GM12874 (cell line): ENCODE measurements around the gene LRRC10B.

Experiments used
- TF ChIP-seq, protein P1 (sequence below): IDR thresholded peaks from 2 replicates; pipeline ENCODE4 v1.5.1; 2011; ENCODE audit warnings: low read depth, mild to moderate bottlenecking, control low read depth, low read length, moderate library complexity; ENCODE audit not compliant: insufficient read depth

The LRRC10B gene

GRCh38 chr11:61481806-61482205, 26.7 kb upstream of the LRRC10B start:
- TF ChIP-seq, protein P1, sequence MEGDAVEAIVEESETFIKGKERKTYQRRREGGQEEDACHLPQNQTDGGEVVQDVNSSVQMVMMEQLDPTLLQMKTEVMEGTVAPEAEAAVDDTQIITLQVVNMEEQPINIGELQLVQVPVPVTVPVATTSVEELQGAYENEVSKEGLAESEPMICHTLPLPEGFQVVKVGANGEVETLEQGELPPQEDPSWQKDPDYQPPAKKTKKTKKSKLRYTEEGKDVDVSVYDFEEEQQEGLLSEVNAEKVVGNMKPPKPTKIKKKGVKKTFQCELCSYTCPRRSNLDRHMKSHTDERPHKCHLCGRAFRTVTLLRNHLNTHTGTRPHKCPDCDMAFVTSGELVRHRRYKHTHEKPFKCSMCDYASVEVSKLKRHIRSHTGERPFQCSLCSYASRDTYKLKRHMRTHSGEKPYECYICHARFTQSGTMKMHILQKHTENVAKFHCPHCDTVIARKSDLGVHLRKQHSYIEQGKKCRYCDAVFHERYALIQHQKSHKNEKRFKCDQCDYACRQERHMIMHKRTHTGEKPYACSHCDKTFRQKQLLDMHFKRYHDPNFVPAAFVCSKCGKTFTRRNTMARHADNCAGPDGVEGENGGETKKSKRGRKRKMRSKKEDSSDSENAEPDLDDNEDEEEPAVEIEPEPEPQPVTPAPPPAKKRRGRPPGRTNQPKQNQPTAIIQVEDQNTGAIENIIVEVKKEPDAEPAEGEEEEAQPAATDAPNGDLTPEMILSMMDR = no peak

DNA sequence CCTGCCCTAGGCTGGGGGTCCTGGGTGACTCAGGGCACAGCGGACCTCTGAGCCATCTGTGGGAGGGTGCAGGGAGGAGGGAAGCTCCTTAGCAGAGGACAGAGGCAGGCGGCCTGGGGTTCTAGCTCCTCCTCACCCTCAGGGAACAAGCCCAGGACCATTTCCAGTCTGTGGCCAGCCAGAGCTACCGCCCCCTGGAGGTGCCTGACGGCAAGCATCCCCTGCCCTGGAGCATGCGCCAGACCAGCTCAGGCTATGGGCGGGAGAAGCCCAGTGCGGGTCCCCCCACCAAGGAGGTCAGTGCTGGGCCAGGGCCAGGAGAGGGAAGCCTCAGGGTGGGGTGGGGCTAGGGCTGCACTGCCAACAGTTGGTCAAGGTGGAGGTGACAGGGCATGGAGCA, 26.0 kb upstream of the LRRC10B start:
- TF ChIP-seq, protein P1 = peak; percentile 80

- TF ChIP-seq, protein P1 = no peak
These were observed 24.0 kb upstream of the LRRC10B start for GRCh38 chr11:61484541-61484940.

DNA sequence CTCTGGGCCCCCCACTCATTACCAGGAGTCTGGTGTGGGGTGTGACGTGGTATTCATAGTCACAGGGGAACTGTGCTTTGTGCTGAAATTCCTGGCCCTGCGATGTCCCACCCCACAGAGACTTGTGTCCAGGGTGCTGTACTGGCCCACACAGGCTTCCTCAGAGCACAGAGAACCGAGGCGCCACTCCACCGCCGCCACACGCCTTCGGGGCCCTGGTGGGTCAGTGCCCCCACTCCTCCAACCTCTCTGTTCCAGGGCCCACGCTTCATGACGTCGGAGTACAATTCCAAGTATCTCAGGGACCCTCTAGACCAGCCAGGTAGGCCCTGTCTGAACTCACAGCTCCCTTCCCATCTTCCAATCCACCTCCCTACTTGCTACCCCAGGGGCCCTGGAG, 23.5 kb upstream of the LRRC10B start:
- TF ChIP-seq, protein P1 = no peak

DNA sequence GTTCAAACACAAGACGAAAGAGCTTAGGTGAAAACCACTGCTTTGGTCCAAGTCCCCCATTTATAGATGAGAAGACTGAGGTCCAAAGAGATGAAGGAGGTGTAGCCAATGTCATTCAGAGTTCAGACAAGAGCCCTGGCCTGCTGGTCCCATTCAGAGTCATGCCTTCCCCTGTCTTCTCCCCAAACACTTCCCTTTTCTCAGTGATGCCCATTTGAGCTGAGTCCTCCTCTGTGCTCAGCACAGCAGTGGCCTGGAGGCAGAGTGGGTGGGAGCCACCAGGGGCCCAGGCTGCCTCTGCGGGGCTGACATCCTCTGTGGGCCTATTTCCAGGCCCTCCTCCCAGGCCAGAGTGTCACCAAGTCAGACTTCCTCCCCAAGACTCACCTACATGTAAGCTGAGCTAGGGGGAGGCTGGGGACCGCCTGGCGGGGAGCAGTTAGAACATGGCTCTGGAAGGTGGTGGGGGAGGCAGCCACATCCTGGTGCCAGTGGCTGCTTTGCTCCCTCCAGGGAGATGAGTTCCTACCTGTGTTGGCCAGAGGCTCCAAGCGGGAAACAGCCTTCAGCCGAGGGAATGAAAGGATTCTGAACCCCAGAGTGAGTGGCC, 22.4 kb upstream of the LRRC10B start:
- TF ChIP-seq, protein P1 = no peak

GRCh38 chr11:61486779-61487178, 21.8 kb upstream of the LRRC10B start:
- TF ChIP-seq, protein P1 = no peak

DNA sequence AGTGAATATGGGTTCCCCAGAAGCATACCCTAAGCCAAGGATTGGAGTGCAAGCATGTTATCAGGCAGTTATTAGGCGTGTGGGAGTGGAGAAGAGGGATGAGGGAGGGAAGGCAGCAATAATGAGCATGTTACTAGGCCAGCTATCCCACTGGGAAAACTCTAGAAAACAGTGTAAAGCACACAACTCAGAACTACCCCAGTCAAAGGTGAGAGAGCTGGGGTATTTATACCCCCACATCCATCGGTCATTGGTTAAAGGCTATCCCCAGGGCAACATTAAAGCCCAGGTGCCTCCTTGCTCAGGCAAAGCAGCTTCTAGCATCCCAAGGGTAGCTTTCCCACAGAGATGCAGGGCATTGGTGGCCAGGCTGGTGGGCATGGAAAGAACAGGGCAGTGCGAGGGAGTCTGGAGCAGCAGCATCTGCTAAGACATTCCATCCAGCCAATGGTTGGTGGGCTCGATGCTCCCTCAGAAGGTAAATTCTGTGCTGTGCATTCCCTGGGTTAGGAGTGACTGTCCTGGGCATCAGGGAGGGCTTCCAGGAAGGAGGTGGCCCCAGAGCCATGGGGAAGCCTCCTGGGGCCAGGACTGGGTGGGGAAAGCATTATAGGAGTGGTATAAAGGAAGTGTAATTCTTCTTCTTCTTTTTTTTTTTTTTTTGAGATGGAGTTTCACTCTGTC, 21.1 kb upstream of the LRRC10B start:
- TF ChIP-seq, protein P1 = no peak
